Central memory CD8-positive, alpha-beta T cell (primary cell): ENCODE results near the gene CADM3.

Experiments
- ATAC-seq: fragments of 150-1000 bp; cut with Tn5 transposase; replicated peaks from 2 replicates; pipeline ENCODE4 v1.10.0; 2022; ENCODE audit warnings: mild to moderate bottlenecking, moderate FRiP score, moderate number of reproducible peaks; ENCODE audit not compliant: poor library complexity, severe bottlenecking; ENCODE audit errors: extremely low read depth
- DNase-seq, 2 donors: peaks; one replicate each; pipeline ENCODE4 v3.0.0; 2021; ENCODE audit warnings: low spot score in 2 of 2
- H3K27ac Mint-ChIP-seq: one replicate; pipeline ENCODE4 v1.8.0; 2022; ENCODE audit warnings: low read depth, mild to moderate bottlenecking, moderate library complexity, mixed read lengths
- H3K27me3 Mint-ChIP-seq: one replicate; pipeline ENCODE4 v1.8.0; 2022; ENCODE audit warnings: mixed read lengths
- H3K36me3 Mint-ChIP-seq: one replicate; pipeline ENCODE4 v1.8.0; 2022; ENCODE audit warnings: mild to moderate bottlenecking, moderate library complexity, mixed read lengths; ENCODE audit not compliant: insufficient read depth
- H3K4me1 Mint-ChIP-seq: one replicate; pipeline ENCODE4 v1.8.0; 2022; ENCODE audit warnings: mixed read lengths
- H3K4me3 Mint-ChIP-seq: one replicate; pipeline ENCODE4 v1.8.0; 2022; ENCODE audit warnings: mild to moderate bottlenecking, moderate library complexity, mixed read lengths
- H3K9me3 Mint-ChIP-seq: one replicate; pipeline ENCODE4 v1.8.0; 2022; ENCODE audit warnings: mixed read lengths

The CADM3 gene

DNA sequence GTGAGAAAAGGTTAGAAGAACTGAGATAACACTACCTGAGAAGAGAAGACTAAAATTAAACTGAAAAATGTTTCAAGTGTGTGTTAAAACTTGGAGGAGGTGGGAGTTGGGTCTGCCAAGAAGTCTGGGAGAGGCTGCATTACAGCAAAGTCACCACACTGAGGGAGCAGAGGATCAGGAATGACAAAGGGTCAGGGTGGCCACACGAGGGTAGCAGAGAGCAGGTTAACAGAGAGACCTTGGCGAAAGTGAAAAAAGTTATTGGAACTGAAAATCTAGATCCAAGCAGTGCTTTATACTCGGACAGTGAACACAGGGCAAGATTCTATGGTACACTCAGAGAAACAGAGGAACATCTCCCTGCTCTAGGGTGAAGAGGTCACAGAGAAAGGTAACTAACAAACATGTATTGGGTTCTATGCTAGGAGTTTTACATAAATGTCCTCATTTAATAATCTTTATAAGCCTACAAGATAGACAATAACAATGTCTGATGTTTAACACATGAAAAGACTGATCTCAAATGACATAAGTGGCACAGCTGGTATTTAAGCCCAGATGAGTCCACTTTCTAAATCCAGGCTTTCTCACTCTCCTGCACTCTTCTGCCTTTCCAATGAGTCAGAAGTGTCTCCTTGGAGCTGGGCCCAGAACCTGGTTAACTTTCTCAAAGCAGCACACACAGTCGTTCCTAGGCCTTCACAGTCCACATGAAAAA, 10.3 kb upstream of the CADM3 start:
- Mint-ChIP-seq H3K4me1 (no peaks in the 10 kb centered on the region), H3K4me3 (no peak overlapping the region), H3K27ac (no peak overlapping the region), H3K27me3 (peaks cover 77% of the 10 kb centered on the region), H3K36me3 (no peaks in the 10 kb centered on the region), H3K9me3 (no peaks in the 10 kb centered on the region)
- DNase-seq (peak; percentile 40 to 44), ATAC-seq (peak; percentile 86)

DNA sequence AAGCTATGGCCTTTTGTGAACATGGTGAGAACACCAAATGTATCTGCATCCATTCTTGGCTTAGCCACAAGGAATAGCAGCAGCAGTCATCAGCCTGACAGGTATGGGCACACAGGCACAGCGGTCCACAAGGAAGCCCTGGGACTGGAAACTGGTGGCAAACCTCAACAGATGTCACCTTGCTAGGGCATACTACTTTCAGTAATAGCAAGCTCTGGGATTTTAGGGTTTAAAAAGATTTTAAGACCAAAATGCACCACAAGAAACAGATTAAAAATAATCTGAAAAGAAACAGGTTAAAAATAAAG, 9.7 kb upstream of the CADM3 start:
- Mint-ChIP-seq H3K27me3 (peaks cover 77% of the 10 kb centered on the region), H3K9me3 (no peaks in the 10 kb centered on the region), H3K4me1 (no peaks in the 10 kb centered on the region), H3K27ac (no peak overlapping the region), H3K4me3 (no peak overlapping the region), H3K36me3 (no peaks in the 10 kb centered on the region)
- DNase-seq (no peak), ATAC-seq (no peak)

DNA sequence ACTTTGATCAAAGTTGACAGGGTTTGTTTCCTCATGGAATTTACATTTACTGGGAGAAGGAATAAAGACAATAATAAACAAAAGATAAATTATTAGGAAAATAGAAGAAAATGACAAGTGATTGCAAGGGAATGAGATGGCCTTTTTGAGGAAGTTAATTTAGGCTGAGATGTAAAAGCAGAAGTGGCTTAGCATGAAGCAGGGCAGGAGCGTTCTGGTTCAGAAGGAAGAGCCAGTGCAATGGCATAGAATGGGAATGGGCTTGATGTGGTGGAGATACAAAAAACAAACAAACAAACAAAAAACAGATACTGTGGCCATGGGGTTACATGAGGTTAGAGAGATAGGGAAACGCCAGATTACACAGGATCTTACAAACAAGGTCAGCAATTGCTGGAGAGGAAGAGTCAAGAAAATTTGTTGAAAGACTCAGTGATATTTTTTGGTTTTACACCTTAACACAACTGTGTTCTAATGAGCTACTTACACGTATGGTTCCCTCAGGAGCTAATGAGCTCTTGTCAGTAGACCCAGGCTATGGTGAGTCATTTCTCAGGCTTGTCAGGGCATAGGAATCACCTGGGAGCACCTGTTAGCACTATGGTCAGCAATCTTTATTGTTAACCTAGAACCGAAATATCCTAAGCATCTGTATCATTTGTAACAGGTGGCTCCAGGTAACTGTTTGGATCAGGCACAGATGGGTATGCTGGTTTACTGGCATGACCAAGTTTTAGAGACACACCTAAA, 8.7 kb upstream of the CADM3 start:
- Mint-ChIP-seq H3K9me3 (no peaks in the 10 kb centered on the region), H3K27me3 (peaks cover 75% of the 10 kb centered on the region), H3K4me1 (no peaks in the 10 kb centered on the region), H3K27ac (no peak overlapping the region), H3K36me3 (no peaks in the 10 kb centered on the region), H3K4me3 (no peak overlapping the region)
- no peak for ATAC-seq
- no peak for DNase-seq

DNA sequence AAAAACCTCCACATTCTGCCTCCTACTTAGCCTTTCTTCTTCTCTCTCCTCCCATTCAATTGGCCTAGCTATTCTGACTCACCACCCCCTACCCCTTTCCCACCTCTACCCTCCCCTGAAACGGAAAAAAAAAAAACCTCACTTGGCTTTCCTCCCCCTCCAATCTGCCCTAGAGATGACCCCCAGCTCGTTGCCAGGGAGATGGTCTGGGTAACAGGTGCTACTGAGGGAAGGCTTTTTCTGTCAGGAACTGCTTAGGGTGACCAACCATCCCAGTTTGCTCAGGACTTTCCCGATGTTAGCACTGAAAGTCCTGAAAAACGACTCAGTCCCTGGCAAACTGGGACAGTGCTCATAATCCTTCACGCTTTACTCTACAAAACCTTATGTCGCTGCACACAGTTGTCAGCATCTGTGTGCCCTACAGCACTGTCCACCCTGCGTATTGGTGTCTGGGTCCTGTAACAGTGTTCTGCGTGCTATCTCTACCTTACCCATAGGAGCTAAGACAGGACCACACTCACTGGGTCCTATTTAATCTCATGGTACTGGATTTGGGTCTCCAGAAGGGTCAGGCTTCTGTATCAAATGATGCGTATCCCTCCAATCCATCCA, 7.7 kb upstream of the CADM3 start:
- no peak overlapping the region for H3K27ac Mint-ChIP-seq
- no peak for DNase-seq
- peaks cover 78% of the 10 kb centered on the region for H3K27me3 Mint-ChIP-seq
- ATAC-seq = no peak
- H3K9me3 Mint-ChIP-seq = no peaks in the 10 kb centered on the region
- no peaks in the 10 kb centered on the region for H3K4me1 Mint-ChIP-seq
- no peaks in the 10 kb centered on the region for H3K36me3 Mint-ChIP-seq
- H3K4me3 Mint-ChIP-seq = no peak overlapping the region

DNA sequence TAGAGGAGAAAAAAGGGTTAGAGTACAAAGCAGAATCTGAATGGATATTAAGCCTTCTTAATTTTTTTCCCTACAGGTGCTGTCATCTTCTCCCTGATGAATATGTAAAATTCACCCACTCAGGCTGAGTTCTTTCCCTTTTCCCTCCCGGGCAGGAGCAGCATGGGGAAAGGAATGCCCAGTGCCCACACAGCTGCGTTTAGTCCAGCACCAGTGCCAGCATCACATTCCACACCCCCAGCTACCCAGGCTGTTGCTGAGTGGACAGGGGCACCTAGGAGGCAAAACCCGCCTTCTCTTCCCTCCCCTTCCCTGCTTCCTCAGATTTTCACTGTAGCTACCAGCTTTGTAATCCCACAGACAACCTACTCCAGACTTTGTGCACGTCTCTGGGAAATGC, 3.4 kb upstream of the CADM3 start:
- Mint-ChIP-seq H3K27me3 (peaks cover 89% of the 10 kb centered on the region), H3K36me3 (peaks cover 2% of the 10 kb centered on the region), H3K27ac (no peak overlapping the region), H3K9me3 (no peaks in the 10 kb centered on the region), H3K4me3 (no peak overlapping the region), H3K4me1 (peaks cover 11% of the 10 kb centered on the region)
- ATAC-seq = no peak
- no peak for DNase-seq

DNA sequence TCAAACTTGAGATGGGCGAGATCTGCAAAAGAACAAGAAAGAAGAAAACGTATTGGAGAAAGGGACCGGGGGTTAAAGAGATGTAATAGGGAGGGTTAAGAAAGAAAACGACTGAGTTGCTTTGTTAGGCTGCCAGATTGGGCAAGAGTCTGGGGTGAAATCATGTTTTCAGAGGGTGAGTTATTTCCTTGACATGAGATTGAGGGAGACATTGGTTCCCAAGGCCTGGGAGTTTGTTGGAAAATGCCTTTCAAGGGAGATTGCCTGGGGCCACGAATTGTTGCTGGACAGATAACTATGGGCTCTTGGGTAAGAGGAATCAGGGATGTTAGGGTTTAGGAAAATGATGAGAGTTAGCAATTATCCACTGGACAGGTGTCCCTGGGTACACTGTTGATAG, 776 bp upstream of the CADM3 start:
- Mint-ChIP-seq H3K27me3 (peaks cover 95% of the 10 kb centered on the region), H3K27ac (no peak overlapping the region), H3K4me1 (peaks cover 11% of the 10 kb centered on the region), H3K36me3 (peaks cover 2% of the 10 kb centered on the region), H3K9me3 (no peaks in the 10 kb centered on the region), H3K4me3 (no peak overlapping the region)
- DNase-seq (no peak), ATAC-seq (no peak)

DNA sequence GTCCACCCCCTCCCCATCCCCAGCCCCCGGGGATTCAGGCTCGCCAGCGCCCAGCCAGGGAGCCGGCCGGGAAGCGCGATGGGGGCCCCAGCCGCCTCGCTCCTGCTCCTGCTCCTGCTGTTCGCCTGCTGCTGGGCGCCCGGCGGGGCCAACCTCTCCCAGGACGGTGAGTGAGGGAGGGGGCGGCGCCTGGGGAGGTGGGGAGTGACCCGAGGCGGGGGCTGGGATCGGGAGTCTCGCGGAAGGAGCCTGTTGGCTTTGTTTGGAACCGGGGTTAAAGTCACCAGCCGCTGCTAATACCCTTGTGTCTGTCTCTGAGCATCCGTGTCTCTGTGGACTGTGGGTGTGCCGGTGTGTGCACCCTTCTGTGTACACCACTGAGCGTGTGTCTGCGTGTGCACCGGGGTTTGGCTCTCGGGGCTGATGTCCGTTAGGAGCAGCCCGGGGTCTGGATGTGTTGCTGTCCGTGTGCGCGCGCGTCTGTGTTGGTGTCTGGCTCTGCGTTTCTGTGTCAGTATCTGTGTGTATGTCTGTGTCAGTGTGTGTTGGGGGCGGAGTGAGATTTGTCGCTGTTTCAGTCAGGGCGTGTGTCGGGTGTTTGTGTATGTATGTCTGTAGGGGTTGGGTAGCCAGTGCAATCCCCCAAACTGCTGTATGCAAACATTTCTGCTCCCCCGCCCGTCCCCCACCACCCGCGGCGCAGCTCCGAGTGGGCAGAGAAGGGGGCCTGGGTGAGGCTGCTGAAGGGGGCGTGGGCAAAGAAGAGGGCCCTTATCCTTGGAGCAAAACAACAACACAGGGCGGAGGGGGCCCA, 480 bp downstream of the CADM3 start:
- H3K4me1 Mint-ChIP-seq = peaks cover 11% of the 10 kb centered on the region
- peaks cover 2% of the 10 kb centered on the region for H3K36me3 Mint-ChIP-seq
- no peak for ATAC-seq
- H3K27ac Mint-ChIP-seq = no peak overlapping the region
- peaks cover 83% of the 10 kb centered on the region for H3K27me3 Mint-ChIP-seq
- no peaks in the 10 kb centered on the region for H3K9me3 Mint-ChIP-seq
- no peak for DNase-seq
- H3K4me3 Mint-ChIP-seq = no peak overlapping the region

DNA sequence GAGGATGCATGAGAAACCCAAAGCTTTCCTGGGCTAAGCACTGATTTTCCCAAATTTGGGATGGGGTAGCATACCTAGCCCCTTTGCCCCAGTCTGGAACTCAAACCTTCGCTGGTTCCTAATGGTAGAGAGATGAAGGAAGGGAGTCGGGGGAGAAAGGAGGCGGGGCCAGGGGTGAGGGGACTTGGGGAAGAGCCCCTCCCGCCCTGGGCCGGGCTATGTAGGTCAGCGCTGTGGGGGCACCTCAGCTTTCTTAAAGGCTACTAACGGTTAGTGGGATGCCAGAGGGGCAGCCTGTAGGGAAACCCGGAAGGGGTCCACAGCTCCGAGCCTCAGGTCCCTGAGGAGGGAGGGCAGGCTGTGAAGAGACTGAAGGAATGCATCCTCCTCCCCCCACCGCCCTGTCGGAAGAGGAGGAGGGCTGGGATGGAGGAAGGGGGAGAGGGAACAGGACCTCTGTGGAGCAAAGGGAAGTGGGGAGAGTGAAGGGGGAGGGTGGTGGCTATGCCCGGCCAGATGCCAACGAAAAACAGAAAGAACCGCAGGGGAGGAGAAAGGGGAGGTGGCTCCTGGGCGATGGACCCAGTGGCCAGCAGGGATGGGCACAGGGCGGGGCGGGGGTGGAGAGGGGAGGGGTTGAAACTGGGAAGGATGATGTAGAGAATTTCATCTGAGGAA, 1.3 kb downstream of the CADM3 start:
- Mint-ChIP-seq H3K9me3 (peaks cover 7% of the 10 kb centered on the region), H3K27ac (no peak overlapping the region), H3K27me3 (peaks cover 86% of the 10 kb centered on the region), H3K4me3 (no peak overlapping the region), H3K36me3 (peaks cover 2% of the 10 kb centered on the region), H3K4me1 (peaks cover 11% of the 10 kb centered on the region)
- ATAC-seq (no peak), DNase-seq (no peak)

DNA sequence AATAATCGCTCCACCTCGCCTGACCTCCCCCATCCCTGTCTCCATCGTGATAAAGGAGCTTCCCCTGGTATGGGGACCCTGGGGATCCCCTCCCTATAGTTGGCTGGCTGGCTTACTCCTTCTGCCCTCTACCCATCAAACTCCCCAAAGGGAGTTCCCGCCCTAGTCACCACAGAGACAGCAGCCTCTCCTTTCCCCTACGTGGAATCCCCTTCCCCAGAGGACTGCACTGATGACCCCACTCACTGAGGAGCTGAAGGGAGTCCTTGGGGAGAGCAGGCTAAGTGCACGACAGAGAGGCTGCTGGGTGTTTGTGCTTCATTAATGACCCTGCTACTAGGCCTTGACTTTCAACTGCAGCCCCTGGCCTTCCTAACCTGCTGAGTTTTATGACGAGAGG, 1.9 kb downstream of the CADM3 start:
- DNase-seq (no peak), ATAC-seq (no peak)
- peaks cover 11% of the 10 kb centered on the region for H3K4me1 Mint-ChIP-seq
- H3K36me3 Mint-ChIP-seq = peaks cover 2% of the 10 kb centered on the region
- no peak overlapping the region for H3K27ac Mint-ChIP-seq
- peaks cover 7% of the 10 kb centered on the region for H3K9me3 Mint-ChIP-seq
- no peak overlapping the region for H3K4me3 Mint-ChIP-seq
- peaks cover 86% of the 10 kb centered on the region for H3K27me3 Mint-ChIP-seq

DNA sequence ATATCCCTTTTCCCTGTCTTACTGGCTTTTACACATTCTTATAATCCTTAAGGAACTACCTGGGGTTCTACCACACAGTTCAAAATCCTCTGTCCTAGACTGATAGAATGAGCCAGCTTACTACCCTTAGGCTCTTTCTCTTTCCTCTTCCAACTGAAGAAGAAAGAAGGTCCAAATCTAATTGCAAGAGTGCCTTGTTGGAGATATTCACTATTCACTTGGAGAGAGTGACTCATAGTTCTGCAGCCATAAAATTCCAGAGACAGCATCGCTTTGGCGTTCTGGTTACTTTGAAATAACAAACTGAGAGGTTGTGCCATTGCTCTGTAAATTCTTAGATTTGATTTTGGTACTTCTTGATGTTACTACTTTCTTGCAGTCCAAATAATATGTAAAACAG, 4.2 kb downstream of the CADM3 start:
- H3K4me1 Mint-ChIP-seq = peaks cover 11% of the 10 kb centered on the region
- ATAC-seq (no peak), DNase-seq (no peak)
- no peak overlapping the region for H3K27ac Mint-ChIP-seq
- peaks cover 2% of the 10 kb centered on the region for H3K36me3 Mint-ChIP-seq
- H3K9me3 Mint-ChIP-seq = peaks cover 7% of the 10 kb centered on the region
- H3K27me3 Mint-ChIP-seq = peaks cover 86% of the 10 kb centered on the region
- H3K4me3 Mint-ChIP-seq = no peak overlapping the region

DNA sequence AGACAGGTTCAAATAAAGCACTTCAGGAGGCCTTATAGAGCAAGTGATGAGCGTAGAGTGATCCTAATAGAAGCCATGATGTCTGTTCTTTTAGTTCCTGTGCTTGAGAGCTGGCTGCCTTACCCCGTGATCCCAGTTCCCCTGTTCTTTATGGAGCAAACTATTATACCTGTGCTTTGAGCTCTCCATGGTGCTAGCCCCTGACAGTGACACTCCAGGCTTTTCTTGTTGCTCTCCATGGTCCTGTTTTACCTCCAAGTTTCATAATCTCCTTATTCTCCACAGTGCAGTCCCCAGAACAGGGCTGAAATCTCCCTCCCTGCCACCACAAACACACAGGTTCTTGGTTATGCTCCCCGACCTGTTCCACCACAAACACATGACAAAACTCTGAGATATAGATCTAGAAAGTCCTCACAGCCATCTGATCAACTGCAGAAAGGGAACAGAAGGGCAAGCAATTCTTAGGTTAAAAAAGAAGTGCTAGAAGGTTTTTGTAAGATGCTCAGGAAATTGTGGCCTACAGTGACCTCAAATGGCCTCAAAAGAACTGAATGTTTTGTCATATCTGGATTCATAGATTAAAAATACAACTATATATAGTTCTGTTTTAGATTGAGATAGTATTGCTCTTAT, 6.0 kb downstream of the CADM3 start:
- Mint-ChIP-seq H3K4me1 (no peaks in the 10 kb centered on the region), H3K36me3 (no peaks in the 10 kb centered on the region), H3K27me3 (peaks cover 88% of the 10 kb centered on the region), H3K4me3 (no peak overlapping the region), H3K27ac (no peak overlapping the region), H3K9me3 (peaks cover 7% of the 10 kb centered on the region)
- no peak for ATAC-seq
- no peak for DNase-seq

DNA sequence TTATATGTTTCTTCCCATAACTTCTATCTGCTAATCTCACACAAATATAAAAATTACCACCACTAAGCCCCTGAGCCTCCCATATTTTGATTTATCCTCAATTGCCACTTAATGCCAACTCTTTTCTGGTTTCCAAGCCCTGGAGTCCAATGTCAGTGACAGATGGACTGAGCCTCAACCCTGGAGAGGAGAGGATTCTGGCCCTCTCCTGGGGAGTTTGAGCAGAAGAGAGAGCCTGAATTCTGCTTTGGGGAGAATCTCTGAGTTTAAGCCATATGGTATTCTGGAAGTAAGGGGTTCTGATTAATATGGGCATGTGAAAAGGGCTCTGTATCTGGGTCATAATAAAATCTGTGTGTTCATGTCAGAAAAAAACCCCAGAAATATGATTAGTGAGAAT, 8.5 kb downstream of the CADM3 start:
- H3K4me3 Mint-ChIP-seq = no peak overlapping the region
- no peaks in the 10 kb centered on the region for H3K36me3 Mint-ChIP-seq
- no peaks in the 10 kb centered on the region for H3K4me1 Mint-ChIP-seq
- H3K9me3 Mint-ChIP-seq = peaks cover 7% of the 10 kb centered on the region
- ATAC-seq (no peak), DNase-seq (no peak)
- H3K27ac Mint-ChIP-seq = no peak overlapping the region
- H3K27me3 Mint-ChIP-seq = peaks cover 77% of the 10 kb centered on the region
